ENCODE data around the gene MRPS12.
"Not testable (repeated sequence)": the region's sequence is repeated elsewhere in the genome, so short reads cannot be mapped to it uniquely, and the experiment has no call there.

Gene MRPS12

GRCh38 chr19:38930776-38931520, at the start of gene MRPS12:
Gene MRPS12 (plus strand): TSS chr19:38930944. CDS start chr19:38931295, 351 bp downstream.
- TF ChIP-seq MYC (IDR thresholded peaks at IDR 0.05; ENCODE audit: low read depth, low read length) (peak; percentile 66), POLR2A (IDR thresholded peaks at IDR 0.05; ENCODE audit: extremely low read depth, insufficient read length) (peak; percentile 81), CTCF (IDR thresholded peaks at IDR 0.05; ENCODE audit: low read depth, low read length) (no peak), MAX (IDR thresholded peaks at IDR 0.05; ENCODE audit: low read depth, low read length) (peak; percentile 68)
- peak; percentile 97 for DNase-seq (ENCODE audit: low read depth)
- H3K4me3 ChIP-seq (ENCODE audit: low read depth, low read length): peak within 1 kb of the TSS; percentile 96

DNA sequence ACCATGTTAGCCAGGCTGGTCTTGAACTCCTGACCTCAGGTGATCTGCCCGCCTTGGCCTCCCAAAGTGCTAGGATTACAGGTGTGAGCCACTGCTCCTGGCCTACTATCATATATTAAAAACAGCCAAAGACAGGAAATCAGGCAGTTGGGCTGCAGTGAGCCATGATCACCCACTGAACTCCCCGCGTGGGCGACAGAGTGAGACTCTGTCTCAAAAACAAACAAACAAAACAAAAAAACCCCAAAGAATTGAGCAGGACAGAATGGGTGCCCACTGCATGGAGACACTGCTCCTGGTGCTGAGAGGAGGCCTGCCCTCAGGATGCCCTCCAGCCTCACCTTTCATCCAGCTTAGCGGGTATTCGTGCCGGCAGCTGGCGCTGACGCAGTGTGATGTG, 47.5 kb upstream of the MRPS12 start:
- H3K4me3 ChIP-seq (ENCODE audit: low read depth, low read length): no peak overlapping the region
- TF ChIP-seq MYC (IDR thresholded peaks at IDR 0.05; ENCODE audit: low read depth, low read length): no peak
- DNase-seq (ENCODE audit: low read depth): no peak

GRCh38 chr19:38884691-38885090, 46.1 kb upstream of the MRPS12 start:
- DNase-seq (ENCODE audit: low read depth); H3K4me3 ChIP-seq (ENCODE audit: low read depth, low read length): not testable (repeated sequence)

DNA sequence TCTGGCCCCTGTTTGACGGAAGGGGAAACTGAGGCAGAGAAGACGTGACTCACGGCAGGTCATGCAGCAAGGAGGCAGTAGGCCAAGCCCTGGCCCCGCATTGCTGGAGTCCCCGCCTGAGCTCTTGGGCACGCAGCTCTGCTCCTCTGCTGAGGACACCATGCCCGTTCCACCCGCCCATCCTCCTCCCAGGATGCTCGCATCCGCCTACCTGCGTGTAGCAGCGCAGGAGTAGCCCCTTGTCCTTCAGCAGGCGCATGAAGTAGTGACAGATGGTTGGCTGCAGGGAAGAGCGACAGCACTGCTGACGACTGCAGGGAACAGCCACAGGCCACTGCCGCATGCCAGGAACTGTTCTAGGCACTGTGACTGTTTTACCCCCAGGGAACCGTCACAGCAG, 41.9 kb upstream of the MRPS12 start:
- TF ChIP-seq POLR2A (IDR thresholded peaks at IDR 0.05; ENCODE audit: extremely low read depth, insufficient read length): no peak
- TF ChIP-seq CTCF (IDR thresholded peaks at IDR 0.05; ENCODE audit: low read depth, low read length): no peak
- TF ChIP-seq MAX (IDR thresholded peaks at IDR 0.05; ENCODE audit: low read depth, low read length): no peak
- TF ChIP-seq MYC (IDR thresholded peaks at IDR 0.05; ENCODE audit: low read depth, low read length): no peak
- DNase-seq (ENCODE audit: low read depth): no peak
- no peak overlapping the region for H3K4me3 ChIP-seq (ENCODE audit: low read depth, low read length)

GRCh38 chr19:38889803-38890202, 40.9 kb upstream of the MRPS12 start:
- no peak for DNase-seq (ENCODE audit: low read depth)
- no peak overlapping the region for H3K4me3 ChIP-seq (ENCODE audit: low read depth, low read length)
- TF ChIP-seq POLR2A (IDR thresholded peaks at IDR 0.05; ENCODE audit: extremely low read depth, insufficient read length): no peak
- TF ChIP-seq MYC (IDR thresholded peaks at IDR 0.05; ENCODE audit: low read depth, low read length): no peak
- TF ChIP-seq CTCF (IDR thresholded peaks at IDR 0.05; ENCODE audit: low read depth, low read length): no peak
- no peak for TF ChIP-seq MAX (IDR thresholded peaks at IDR 0.05; ENCODE audit: low read depth, low read length)

- no peak overlapping the region for H3K4me3 ChIP-seq (ENCODE audit: low read depth, low read length)
- TF ChIP-seq POLR2A (IDR thresholded peaks at IDR 0.05; ENCODE audit: extremely low read depth, insufficient read length) (no peak), MAX (IDR thresholded peaks at IDR 0.05; ENCODE audit: low read depth, low read length) (no peak), CTCF (IDR thresholded peaks at IDR 0.05; ENCODE audit: low read depth, low read length) (no peak), MYC (IDR thresholded peaks at IDR 0.05; ENCODE audit: low read depth, low read length) (no peak)
- DNase-seq (ENCODE audit: low read depth): no peak
Observed at GRCh38 chr19:38890686-38891085, 40.1 kb upstream of the MRPS12 start.

GRCh38 chr19:38891771-38892170, 39.0 kb upstream of the MRPS12 start:
- H3K4me3 ChIP-seq (ENCODE audit: low read depth, low read length): no peak overlapping the region
- no peak for TF ChIP-seq POLR2A (IDR thresholded peaks at IDR 0.05; ENCODE audit: extremely low read depth, insufficient read length)
- TF ChIP-seq MYC (IDR thresholded peaks at IDR 0.05; ENCODE audit: low read depth, low read length): no peak
- no peak for TF ChIP-seq CTCF (IDR thresholded peaks at IDR 0.05; ENCODE audit: low read depth, low read length)
- no peak for TF ChIP-seq MAX (IDR thresholded peaks at IDR 0.05; ENCODE audit: low read depth, low read length)
- no peak for DNase-seq (ENCODE audit: low read depth)

All from NB4 (cell line).